Activated gamma-delta T cell (primary cell): ENCODE measurements around the gene FAM124B.

ENCODE experiments used
- DNase-seq: peaks from one replicate; lab custom pipeline; 2025; lab: John Stamatoyannopoulos, UW

FAM124B gene

DNA sequence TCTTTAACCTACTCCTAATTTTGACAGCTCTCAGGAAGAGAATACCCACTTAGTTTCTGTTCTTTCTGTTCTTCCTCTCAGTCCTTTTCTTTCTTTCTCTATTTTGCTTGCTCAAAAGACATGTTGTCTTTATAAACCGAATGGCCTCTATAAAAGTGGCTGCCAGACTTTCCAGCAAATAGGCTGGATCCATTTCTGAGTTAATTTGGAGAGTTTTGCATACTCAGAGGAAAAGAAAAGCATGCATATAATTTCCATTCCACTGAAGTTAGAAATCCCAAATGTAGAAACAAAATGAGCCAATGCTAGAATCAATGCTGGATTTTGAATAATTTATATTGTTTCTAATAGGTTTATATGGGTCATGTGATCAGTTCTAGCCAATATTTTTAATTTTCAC, 65.9 kb downstream of the FAM124B start:
- DNase-seq: no peak

GRCh38 chr2:224334726-224335125, 67.2 kb downstream of the FAM124B start:
- no peak for DNase-seq

DNA sequence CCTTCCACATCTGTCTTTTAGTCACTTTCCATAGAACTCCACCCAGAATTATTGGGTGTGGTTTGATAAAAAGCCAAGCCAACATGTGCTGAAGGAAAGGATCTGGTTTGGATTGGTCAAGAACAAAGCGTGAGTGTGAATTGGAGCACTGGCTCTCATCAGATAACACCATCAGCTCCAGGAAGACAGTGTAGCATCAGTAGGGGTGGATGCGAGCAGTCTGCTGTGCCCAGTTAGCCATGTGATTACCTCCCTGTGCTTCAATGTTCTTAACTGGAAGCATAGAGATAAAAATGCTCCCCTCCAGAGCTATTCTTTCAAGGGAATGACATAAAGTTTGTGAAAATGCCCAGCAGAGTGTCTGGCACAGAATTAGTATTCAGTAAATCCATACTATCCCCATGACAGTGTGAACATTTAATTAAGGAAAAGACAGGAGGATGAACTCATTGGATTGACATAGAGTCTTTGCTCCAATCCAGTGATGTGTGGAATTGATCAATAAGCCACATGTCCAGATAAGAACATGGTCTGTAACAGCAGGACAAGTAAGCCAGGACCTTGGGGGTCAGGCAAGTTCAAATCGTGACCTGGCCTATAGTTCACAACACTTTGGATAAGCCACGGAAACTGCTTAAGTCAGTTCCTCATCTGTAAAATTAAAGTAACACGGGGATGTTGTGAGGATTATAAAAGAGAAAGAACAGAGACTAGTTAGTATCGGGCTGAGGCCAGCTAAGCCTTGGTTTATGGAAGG, 68.0 kb downstream of the FAM124B start:
- no peak for DNase-seq

- no peak for DNase-seq
Measured at GRCh38 chr2:224331698-224332097, 70.2 kb downstream of the FAM124B start.

DNA sequence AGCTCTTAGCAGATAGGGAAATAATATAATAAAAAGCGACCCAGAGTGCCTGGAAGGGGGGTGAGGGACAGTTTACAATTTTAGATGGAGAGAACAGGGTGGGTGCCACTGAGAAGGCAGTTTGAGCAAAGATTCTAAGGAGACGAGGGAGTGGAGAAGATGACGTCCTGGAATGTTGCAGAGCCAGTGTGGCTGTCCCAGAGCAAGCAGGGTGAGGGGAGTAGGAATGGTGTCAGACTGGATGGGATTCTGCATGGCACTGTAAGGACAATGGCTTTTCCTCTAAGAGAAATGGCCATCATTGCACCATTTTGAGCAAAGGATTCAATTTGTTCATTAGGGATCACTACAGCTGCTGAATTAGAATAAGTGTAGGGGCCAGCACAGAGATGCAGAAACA, 73.1 kb downstream of the FAM124B start:
- DNase-seq: no peak
